ENCODE data around the gene CDC6.

DNA sequence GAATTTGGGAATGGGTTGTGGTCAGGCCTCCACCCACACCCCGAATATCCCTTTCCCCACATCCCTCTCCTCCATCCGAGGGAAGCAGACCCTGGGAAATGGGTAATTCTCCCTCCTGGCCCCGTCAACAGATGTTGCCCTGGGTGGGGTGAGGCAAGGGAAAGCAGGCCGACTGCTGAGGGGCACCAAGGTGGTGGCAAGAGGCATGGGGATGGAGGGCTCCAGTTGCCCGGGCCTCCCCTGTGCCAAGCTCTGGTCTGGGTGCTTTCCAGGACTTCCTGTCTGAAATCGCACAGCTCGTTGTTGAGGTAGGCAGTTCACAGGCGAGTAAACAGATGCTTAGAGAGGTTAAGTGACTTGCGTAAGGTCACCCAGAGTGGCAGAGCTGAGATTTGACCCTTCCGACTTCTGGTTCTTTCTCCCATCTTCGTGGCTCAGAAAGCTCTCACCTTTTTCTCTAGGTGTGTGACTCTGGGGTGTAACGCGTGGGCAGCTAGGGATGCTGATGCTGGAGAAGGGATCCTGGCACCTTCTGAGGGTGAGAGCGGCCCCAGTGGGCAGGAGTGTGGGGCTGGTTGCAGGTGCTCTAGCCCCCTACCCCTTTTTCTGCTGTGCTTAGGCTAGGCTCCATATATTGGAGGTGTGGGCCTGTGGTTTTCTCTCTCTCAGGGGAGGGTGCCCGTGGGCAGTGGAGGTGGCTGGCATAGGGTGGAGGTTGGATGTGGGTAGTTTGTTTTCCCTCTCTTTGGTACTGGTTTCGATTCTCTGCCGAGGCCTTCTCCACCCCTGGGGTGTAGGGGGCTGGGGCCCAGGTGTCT is 38.5 kb downstream of the CDC6 start:
- TF ChIP-seq CTCF (IDR thresholded peaks at IDR 0.05; ENCODE audit: low read depth, low read length), result no peak
- no peak for TF ChIP-seq EZH2phosphoT487 (IDR thresholded peaks at IDR 0.05; ENCODE audit: low read depth)

Measured in OCI-LY3 (cell line).